HG03575 (cell line): ENCODE results near the gene DMAP1.

Experiments
- ATAC-seq: cut with Tn5 transposase; IDR thresholded peaks from one replicate; pipeline ENCODE4 v1.9.1; 2021; ENCODE audit not compliant: unreplicated experiment, insufficient number of reproducible peaks, low FRiP score; ENCODE audit errors: extremely low read depth

The DMAP1 gene

DNA sequence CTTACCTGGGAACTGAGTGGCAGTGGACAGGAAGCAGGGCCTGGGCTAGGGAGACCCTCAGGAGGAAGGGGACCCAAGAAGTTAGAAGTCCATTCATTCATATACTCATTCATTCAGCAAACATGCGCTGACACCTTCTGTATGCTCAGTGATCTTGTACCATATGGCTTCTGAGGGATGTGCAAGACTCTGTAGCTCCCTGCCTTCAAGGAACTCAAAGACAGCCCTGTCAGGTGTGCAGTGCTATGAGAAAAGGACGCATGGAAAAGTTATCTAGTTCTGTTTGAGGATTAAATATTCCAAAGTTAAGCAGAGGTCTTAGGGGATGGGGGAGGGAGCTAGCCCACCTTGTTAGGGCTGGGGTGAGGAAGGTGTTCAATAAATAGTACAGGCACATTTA, 12.5 kb downstream of the DMAP1 start:
- no peak for ATAC-seq

DNA sequence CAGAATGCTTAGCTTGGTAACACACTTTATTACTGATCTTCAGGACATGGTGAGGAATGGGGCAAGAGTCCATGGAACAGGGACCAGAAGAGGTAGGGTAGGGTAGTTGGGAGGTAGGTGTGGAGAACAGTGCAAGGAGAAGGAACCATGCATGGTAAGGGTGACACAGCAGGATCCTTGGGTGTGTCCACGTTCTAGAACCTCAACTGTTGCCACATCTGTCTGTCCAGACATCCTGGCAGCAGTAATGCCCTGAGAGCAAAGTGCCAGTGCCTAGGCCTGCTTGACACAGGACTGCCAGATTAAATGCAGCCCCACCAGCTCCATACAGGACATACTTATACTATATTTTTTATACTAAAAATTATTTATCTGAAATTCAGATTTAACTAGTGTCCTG, 13.9 kb downstream of the DMAP1 start:
- ATAC-seq: no peak

DNA sequence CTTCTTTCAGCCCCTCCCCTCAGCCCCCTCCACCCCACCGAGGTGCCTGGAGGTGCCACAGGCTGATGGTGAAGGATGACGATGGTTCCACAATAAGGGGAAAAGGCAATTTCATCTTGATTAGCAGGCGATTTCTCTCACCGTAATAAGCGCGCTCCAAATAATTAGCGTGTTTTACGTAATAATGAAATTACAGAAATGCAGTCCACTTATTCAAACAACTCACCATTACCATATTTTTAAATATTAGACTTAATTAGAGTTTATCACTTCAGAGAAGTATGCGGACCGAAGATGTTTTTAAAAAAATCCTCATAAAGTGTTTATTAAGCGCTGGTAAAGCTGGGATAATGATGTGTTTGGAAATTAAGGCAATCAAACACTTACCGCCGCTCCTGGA, 14.9 kb downstream of the DMAP1 start:
- no peak for ATAC-seq

DNA sequence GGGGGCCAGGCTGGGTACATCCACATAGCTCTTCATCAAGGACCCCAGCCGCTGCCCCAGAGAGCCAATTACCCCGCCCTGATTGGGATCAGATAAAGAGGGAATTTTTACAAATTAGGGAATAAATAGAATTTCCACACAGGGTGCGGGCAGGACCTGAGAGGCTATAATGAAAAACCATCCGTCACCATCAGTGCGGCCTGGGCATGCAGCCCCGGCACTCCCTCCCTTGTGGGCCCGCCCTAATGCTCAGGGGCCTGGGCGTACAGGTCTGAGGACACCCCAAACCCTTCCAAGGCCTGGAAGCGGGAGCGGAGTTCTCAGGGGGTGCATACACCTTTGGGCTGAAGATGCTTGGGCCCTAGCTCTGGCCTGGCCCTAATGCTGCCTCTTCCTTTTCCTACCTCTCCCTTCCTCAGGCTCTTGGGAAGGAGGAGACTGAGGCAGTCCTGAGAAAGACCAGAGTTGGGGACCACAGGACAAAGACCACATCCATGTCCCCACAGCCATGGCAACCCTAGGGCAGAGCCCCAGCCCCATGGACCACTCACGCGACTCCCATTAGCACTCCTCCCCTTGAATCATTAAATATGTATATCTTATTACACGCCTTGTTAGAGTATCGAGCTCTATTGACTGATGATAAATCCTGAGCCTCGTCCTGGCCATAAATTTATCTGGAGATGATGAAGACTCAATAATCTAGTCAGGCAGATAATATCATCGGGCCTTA, 16.3 kb downstream of the DMAP1 start:
- ATAC-seq: no peak

DNA sequence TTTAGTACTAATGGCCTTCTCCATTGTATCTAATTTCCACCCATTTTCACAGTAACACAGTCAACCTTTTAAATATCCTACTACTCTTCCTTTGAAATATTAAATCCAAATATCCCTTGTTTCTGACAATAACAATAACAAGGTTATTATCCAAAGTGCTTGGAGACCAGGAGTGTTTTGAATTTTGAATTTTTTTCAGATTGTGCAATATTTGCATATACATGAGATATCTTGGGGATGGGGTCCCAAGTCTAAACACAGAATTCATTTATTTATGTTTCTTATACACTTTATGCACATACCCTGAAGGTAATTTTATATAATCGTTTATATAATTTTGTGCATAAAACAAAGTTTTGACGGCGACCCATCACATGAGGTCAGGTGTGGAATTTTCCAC, 17.5 kb downstream of the DMAP1 start:
- ATAC-seq: no peak

DNA sequence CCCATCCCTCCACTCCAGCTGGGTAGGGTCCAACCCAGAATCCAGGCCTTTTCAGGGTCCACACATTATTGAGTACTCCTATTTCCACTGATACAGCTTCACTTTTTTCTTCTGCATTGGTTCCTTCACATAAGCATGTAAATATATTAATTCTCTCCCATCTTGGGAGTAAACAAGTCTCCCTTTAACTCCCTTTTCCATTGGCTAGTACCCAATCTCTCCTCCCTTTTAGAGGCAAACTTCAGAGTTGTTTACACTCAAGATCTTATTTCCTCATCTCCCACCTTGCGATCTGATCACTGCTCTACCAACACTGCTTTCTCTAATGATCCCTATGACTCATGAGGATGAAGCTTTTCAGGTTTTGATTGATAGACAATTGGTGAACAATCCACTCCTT, 20.3 kb downstream of the DMAP1 start:
- no peak for ATAC-seq

DNA sequence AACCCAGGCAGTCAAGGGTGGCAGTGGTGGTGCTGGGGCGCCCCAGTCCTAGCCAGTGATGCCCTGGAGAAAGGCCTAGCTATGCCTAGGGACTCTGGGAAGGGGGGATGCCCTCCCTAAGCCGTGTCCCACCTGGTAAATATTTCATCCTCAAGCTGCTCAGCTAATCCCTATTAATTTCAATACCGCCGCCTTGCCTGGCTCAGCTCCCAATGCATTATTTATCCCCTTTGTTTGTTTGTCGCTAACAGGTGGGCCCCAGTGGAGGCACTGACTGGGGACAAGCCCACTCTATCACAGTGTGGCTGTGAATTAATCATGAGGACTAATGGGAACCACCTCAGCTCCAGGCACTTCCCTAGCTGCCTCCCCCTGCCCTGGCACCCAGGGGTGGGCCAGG, 22.5 kb downstream of the DMAP1 start:
- ATAC-seq: no peak

DNA sequence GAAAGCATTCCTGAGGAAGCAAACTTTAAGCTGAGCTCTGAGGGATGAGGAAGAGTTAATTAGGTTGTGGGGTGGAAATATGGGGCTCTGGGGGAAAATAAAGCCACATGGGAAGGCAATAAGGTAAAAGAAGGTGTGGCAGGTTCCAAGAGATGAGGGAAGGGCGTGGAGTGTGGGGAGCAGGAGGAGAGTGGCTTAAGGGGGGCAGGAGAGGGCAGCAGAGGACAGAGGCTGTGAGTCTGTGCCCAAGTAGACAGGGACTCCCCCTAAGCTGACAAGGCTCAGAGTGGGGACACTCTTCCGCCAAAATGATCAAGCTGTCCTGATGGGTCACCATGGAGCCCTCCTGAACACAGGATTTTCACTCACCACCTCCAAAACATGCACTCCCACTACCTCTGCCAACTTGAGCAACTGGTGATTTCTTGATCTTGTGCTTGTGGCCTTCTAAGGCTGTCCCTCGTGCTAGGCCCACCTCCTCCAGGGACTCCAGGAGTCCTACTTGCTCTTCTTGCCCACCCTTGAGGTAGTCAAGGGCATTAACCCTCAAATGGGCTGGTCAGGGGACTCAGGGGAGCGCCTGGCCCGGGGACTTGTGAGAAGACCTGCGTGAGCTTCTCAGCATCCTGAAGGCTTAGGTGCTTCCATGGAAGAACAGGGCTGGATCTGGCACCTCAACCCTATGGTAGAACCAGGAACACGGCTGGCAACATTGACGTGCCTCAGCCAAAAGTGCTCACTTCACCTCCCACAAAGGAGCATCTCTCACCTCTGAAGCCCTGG, 23.4 kb downstream of the DMAP1 start:
- no peak for ATAC-seq

DNA sequence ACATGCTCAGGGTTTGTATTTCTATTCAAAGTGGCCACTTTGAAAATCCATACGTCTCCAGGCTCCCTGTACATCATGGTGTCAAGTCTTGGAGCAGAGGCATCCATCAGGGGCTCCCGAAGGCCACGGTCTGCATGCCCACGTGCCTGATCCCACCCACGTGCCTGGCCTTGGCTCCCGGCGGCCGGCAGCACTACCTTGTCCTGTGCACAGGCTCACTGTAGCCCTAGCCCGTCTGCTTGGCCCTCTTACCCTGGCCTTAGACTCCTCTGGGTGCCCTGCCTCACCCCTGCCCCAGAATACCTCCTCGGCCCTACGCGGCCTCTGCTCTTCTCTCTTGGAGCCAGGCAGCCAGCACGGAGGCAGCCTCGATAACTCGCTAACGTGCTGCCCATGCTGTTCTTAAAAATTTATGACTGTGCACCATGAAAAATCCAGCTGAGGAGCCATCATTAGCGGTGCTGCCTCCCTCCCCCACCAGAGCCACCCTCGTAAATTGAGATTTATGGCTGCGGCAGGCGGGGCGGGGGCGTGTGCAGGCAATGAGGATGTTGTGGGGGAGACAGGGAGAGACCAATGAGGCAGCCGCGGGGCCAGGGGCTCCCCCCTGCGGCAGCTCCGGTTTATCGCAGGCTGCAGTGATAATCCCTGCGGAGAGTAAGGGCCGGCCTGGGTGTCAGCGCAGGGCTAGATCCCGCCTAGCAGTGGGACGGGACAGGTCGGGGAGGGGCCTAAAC, 24.6 kb downstream of the DMAP1 start:
- no peak for ATAC-seq

DNA sequence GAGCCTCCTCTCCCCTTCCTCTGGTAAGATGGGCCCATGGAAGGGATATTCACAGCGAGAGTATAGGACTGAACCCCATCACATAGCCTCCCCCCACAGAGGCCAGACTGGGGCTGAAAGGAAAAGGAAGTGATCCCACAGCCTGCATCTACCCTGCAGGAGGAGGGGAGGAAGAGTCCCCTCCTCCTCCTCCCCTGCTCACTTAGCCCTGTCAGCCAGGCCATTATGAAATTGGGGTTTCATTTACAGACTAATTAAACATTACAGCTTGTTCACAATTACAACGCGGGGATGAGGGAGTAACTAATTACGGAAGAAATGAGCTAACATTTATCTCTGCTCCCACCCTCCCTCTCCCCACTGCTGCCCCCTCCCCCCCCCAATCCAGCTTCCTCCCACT, 25.4 kb downstream of the DMAP1 start:
- no peak for ATAC-seq

DNA sequence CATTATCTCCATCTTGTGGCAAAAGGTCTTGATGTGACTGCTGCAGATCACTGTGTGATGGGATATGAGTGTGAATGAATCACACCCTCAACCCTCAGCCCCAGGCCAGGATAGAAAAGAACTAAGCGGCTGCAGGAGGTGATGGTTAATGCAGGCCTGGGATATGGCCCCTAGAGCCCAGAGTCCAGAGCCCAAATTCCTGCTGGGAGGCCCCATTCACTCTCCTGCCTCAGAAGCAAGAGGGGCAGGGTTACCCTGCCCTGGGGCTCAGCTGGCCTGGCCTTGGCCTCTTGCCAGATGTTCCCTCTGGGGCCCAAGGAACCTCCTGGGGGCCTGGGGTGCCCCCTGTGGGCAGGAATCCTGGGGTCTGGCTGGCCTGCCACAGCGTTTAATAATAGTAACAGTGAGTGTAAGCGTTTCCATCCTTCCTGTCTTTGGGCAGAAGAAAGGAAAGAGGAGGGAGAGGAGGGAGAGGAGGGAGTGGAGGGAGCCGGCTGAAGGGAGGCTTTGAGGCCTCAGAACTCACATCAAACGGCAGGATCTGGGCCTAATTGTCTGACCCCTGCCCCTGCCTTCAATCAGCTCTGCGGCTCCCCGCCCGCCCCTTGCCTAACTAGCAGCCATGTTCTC, 26.2 kb downstream of the DMAP1 start:
- ATAC-seq: no peak

DNA sequence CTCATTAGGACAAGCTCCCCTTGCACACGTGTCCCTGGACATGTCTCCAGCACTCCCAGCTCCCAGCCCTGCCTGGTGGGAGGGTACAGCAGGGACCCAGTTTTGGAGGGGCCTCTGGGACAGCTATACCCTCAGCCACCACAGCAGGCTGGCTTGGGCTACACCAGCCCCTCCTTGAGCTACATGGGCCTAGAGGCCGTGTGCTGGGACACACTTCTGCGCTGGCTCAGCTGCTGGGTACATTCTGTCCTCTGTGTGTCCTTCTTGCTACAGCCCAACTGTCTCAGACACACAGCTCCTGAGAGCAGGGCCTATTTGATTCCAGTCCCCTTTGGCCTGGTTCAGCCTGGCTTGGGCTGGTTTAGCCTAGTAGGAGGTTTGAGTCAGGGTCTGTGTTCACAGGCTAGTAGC, 26.7 kb downstream of the DMAP1 start:
- no peak for ATAC-seq

DNA sequence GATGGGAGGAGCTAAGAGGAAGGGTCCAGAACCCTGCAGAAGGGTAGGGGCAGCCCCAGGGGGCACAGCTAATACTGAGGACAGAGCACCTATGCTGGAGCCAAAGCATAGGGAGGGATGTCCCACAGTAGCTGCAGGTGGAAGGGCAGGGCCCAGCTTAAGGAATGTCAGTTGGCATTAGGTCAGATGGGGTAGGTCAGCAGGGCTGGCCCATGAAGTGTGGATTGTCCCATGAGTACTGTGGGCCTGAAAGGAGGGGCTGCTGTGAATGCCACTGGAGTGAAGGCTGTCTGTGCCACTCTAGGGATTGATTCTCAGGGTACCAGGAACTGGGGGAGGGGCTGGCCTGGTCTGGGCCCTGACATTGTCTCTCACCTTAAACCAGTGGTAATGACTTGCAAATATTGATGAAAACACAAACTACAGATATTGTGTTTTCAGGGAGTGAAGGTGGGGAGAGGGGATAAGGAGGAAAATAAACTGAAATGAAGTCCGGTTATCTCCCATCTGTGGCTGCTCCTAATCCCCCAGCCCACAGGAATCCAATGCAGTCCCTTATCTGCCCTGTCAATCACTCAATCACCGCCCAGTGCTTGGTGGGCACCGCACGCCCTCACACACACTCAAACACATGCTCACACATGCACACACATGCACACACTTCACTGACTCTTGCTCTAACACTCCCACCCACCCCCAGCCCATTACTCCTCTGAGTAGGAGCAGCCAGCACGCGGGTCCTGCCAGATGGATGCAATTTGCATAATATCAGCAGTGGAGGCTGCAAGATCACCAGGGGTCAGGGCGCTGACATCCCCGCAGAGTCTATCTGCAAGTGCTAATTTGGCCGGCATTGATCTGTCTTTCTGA, 27.8 kb downstream of the DMAP1 start:
- no peak for ATAC-seq

DNA sequence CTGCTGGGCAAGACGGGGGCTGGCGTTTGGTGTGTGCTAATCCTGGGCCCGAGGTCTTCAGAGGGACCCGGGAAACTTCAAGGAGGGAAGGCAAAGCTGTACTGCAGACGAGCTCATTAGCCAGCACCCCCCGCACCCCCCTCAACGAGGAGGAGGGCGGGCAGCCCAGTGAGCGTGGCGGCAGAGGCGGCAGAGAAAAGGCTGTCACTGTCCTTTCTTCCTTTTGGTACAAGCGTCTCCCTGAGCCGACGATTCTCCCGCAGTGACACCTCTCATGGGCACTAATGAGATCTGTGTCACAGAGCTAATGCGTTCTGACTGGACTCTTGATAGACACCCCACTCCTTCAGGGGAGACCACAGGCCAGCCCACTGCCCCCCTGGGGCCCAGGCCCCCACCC, 29.5 kb downstream of the DMAP1 start:
- no peak for ATAC-seq

DNA sequence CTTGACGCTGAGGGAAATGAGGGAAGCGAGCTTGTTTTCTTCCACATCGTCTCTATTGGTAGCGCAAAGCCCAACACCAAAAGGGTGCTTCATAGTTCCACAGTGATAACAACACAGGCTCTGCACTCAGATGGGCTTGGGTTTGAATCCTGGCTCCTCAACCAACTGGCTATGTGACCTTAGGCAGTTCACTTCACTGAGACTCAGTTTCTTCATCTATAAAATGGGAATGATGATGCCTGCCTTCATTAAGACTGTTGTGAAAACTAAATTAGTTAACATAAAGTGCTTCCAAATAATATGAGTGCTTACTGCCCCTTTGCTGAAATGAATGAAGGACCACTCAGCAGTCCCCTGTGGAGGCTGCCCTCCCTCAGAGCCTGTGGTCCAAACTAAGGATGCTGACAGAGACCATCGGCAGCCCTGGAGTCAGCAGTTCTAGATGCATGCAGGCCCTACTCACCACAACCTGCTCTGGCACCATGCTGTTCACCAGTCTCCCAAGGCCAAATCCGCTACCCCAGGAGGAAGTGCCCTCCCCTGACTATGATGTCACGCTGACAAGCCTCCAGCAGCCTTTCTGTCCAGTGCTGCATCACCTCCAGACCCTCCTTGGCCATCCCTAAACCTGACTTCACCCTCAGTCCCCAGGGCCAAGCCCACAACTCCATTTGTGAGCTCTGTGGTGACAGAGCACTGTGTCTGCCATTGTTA, 30.7 kb downstream of the DMAP1 start:
- no peak for ATAC-seq

DNA sequence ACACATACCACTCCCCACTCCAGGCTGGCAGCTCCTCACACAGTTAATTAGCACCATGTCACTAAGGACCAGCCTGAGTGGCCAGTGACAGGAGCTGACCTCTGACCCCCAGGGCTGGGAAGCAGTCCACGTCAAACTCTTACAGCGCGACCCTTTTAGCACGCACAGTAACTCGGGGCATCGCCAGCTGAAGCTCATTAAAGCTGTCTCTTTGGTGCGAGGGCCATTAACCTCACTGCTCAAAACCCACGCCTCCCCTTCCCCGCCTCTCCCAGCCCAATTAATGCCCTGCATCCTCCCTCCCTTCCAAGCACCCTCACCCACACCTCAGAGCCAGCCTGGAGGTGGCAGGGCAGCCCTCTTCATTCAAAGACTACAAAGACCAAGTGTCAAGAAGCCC, 31.7 kb downstream of the DMAP1 start:
- ATAC-seq: no peak

DNA sequence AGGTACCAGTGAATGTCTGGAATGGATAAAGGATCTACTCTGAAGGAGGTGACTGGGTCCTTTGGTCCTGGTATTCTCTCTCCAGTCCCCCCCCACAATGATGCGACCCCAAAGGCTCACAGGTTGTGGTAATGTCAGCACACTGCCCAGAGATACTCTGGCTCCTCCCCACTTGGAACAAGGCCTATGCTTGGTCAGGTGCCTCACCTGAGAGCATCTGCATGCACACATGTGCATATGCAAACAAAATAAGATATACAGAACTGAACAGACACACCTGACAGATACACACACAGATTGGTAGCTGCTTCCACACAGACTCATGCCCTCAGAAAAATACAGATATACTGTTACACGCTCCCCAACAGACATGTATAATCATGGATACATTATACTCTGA, 33.5 kb downstream of the DMAP1 start:
- ATAC-seq: no peak

DNA sequence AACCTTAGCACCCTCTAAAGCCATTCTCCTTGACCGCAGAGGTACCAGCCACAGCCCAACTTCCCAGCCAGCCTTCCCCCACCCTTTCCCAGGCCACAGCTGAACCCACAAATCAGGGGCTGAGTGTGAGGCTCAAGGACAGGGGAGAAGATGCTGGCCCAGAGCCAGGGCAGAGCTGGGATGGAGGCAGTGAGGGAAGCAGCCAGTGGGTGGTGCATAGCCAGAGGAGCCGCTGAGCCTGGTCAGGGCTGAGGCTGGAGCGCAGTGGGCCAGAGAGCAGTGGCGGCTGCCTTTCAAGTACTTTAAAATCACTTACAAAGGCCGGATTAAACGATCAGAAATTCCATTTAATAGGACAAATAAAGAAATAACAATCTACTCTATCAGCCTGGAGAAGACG, 36.3 kb downstream of the DMAP1 start:
- no peak for ATAC-seq
